Measurements from ENCODE around the gene RAP1GAP2.

RAP1GAP2 gene

GRCh38 chr17:2972749-2973148 lies 176.5 kb downstream of the RAP1GAP2 start:
- ATAC-seq (ENCODE audit: insufficient read depth, low read depth), result no peak
- H3K27ac ChIP-seq (ENCODE audit: low read length), result no peak overlapping the region
- H2AFZ ChIP-seq (ENCODE audit: low read depth, low read length), result no peak overlapping the region
- no peak for TF ChIP-seq EZH2 (IDR thresholded peaks at IDR 0.05; ENCODE audit: borderline replicate concordance, low read depth, low read length, severe bottlenecking)
- no peak for TF ChIP-seq CTCF (IDR thresholded peaks at IDR 0.05; ENCODE audit: borderline replicate concordance, extremely low read depth, low read length, poor library complexity, severe bottlenecking)
- no peaks in the 10 kb centered on the region for H3K79me2 ChIP-seq (ENCODE audit: insufficient read depth, low read length)
- H3K4me2 ChIP-seq (ENCODE audit: insufficient read depth, low read length), result no peak overlapping the region
- no peaks in the 10 kb centered on the region for H4K20me1 ChIP-seq (ENCODE audit: insufficient read depth, low read length)
- H3K4me1 ChIP-seq (ENCODE audit: insufficient read depth, low read length), result no peaks in the 10 kb centered on the region
- H3K4me3 ChIP-seq (ENCODE audit: low read depth in 1 of 2, low read length in 2 of 2), result no peak overlapping the region
- no peaks in the 10 kb centered on the region for H3K36me3 ChIP-seq (ENCODE audit: insufficient read depth, low read length)
- no peaks in the 10 kb centered on the region for H3K9me3 ChIP-seq (ENCODE audit: insufficient read depth, low read length, severe bottlenecking)
- H3K9ac ChIP-seq (ENCODE audit: low read depth, low read length), result no peak overlapping the region
- no peaks in the 10 kb centered on the region for H3K27me3 ChIP-seq (ENCODE audit: insufficient read depth, low read length, poor library complexity)
- no peak for DNase-seq

GRCh38 chr17:2974347-2974746 lies 178.1 kb downstream of the RAP1GAP2 start:
- Histone ChIP-seq H3K79me2 (ENCODE audit: insufficient read depth, low read length) (no peaks in the 10 kb centered on the region), H4K20me1 (ENCODE audit: insufficient read depth, low read length) (no peaks in the 10 kb centered on the region), H3K9me3 (ENCODE audit: insufficient read depth, low read length, severe bottlenecking) (no peaks in the 10 kb centered on the region), H3K4me3 (ENCODE audit: low read depth in 1 of 2, low read length in 2 of 2) (no peak overlapping the region), H3K27ac (ENCODE audit: low read length) (no peak overlapping the region), H3K9ac (ENCODE audit: low read depth, low read length) (no peak overlapping the region), H3K4me2 (ENCODE audit: insufficient read depth, low read length) (no peak overlapping the region), H3K36me3 (ENCODE audit: insufficient read depth, low read length) (no peaks in the 10 kb centered on the region), H2AFZ (ENCODE audit: low read depth, low read length) (no peak overlapping the region), H3K27me3 (ENCODE audit: insufficient read depth, low read length, poor library complexity) (no peaks in the 10 kb centered on the region), H3K4me1 (ENCODE audit: insufficient read depth, low read length) (no peaks in the 10 kb centered on the region)
- no peak for TF ChIP-seq CTCF (IDR thresholded peaks at IDR 0.05; ENCODE audit: borderline replicate concordance, extremely low read depth, low read length, poor library complexity, severe bottlenecking)
- TF ChIP-seq EZH2 (IDR thresholded peaks at IDR 0.05; ENCODE audit: borderline replicate concordance, low read depth, low read length, severe bottlenecking), result no peak
- no peak for ATAC-seq (ENCODE audit: insufficient read depth, low read depth)
- DNase-seq, result no peak

GRCh38 chr17:2975469-2975958 lies 179.3 kb downstream of the RAP1GAP2 start:
- Histone ChIP-seq H3K9me3 (ENCODE audit: insufficient read depth, low read length, severe bottlenecking) (no peaks in the 10 kb centered on the region), H3K4me3 (ENCODE audit: low read depth in 1 of 2, low read length in 2 of 2) (no peak overlapping the region), H3K79me2 (ENCODE audit: insufficient read depth, low read length) (no peaks in the 10 kb centered on the region), H3K9ac (ENCODE audit: low read depth, low read length) (no peak overlapping the region), H3K36me3 (ENCODE audit: insufficient read depth, low read length) (no peaks in the 10 kb centered on the region), H3K27me3 (ENCODE audit: insufficient read depth, low read length, poor library complexity) (no peaks in the 10 kb centered on the region), H2AFZ (ENCODE audit: low read depth, low read length) (no peak overlapping the region), H4K20me1 (ENCODE audit: insufficient read depth, low read length) (no peaks in the 10 kb centered on the region), H3K4me2 (ENCODE audit: insufficient read depth, low read length) (no peak overlapping the region), H3K27ac (ENCODE audit: low read length) (no peak overlapping the region), H3K4me1 (ENCODE audit: insufficient read depth, low read length) (no peaks in the 10 kb centered on the region)
- TF ChIP-seq CTCF (IDR thresholded peaks at IDR 0.05; ENCODE audit: borderline replicate concordance, extremely low read depth, low read length, poor library complexity, severe bottlenecking), result no peak
- no peak for TF ChIP-seq EZH2 (IDR thresholded peaks at IDR 0.05; ENCODE audit: borderline replicate concordance, low read depth, low read length, severe bottlenecking)
- ATAC-seq (ENCODE audit: insufficient read depth, low read depth) (no peak), DNase-seq (no peak)

- ATAC-seq (ENCODE audit: insufficient read depth, low read depth), result no peak
- Histone ChIP-seq H3K79me2 (ENCODE audit: insufficient read depth, low read length) (no peaks in the 10 kb centered on the region), H3K36me3 (ENCODE audit: insufficient read depth, low read length) (no peaks in the 10 kb centered on the region), H3K9me3 (ENCODE audit: insufficient read depth, low read length, severe bottlenecking) (no peaks in the 10 kb centered on the region), H2AFZ (ENCODE audit: low read depth, low read length) (no peak overlapping the region), H4K20me1 (ENCODE audit: insufficient read depth, low read length) (no peaks in the 10 kb centered on the region), H3K4me1 (ENCODE audit: insufficient read depth, low read length) (no peaks in the 10 kb centered on the region), H3K27ac (ENCODE audit: low read length) (no peak overlapping the region), H3K4me3 (ENCODE audit: low read depth in 1 of 2, low read length in 2 of 2) (no peak overlapping the region), H3K4me2 (ENCODE audit: insufficient read depth, low read length) (no peak overlapping the region), H3K27me3 (ENCODE audit: insufficient read depth, low read length, poor library complexity) (no peaks in the 10 kb centered on the region), H3K9ac (ENCODE audit: low read depth, low read length) (no peak overlapping the region)
- DNase-seq, result no peak
- no peak for TF ChIP-seq CTCF (IDR thresholded peaks at IDR 0.05; ENCODE audit: borderline replicate concordance, extremely low read depth, low read length, poor library complexity, severe bottlenecking)
These were observed 180.9 kb downstream of the RAP1GAP2 start for GRCh38 chr17:2977157-2977556.

Measured in DND-41 (cell line).